Lung microvascular endothelial cell (primary cell): ENCODE measurements around the gene DIAPH2. TPM values are rescaled to one million over a fixed set of nuclear protein-coding genes. Genes with fewer than 3 reads are reported as not detected.
"Not testable (repeated sequence)": the region's sequence is repeated elsewhere in the genome, so short reads cannot be mapped to it uniquely, and the experiment has no call there.

ENCODE experiments used
- DNase-seq, 2 donors: peaks; one replicate each; pipeline versions ENCODE4 v3.0.0 to v3.0.0-alpha.2; 2010; ENCODE audit warnings: low read depth in 2 of 2
- total RNA-seq: library from RNA; depleted of rRNA; stranded (reverse); fragments of >200 nt; gene quantifications from 2 replicates; pipeline ENCODE4 v1.2.1, GENCODE V29; 2014

The DIAPH2 gene
- total RNA-seq, 1 donor from 2014 or later, result 13.5 TPM

DNA sequence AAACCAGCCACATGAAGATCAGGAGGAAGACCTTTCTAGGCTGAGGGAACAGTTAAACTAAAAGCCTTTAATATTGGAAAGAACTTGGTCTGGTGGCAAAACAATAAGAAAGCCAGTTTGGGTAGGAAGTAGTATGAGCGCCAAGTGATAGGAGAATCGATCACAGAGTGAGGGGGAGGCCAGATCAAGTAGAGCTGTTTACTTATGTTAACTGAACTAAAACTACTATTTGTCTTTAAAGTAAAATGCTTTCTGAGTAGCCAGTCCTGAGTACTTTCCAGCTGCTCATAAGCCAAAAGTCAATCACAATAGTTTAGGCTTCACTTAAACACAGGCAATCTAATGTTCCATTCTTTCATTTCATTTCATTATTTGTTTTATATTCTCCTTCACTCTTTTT, 136.3 kb downstream of the DIAPH2 start:
- no peak for DNase-seq

DNA sequence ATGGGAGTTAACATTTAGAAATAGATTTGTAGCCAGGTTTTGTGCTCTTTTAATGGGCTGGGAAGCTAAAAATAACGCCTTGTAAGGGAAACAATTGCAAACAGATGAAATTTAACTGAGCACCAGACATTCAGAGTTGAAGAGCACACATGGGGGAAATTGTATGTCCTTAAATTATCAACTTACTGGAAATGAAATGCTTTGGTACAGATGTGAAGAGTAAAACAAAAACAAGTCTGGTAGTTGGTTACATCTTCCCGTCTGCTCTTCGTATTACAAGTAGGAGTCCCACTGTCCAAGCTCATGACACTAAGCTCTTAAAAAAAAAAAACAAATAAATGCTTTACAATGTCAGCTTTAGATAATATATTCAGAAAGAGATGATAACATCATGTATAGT, 139.5 kb downstream of the DIAPH2 start:
- DNase-seq, result no peak

DNA sequence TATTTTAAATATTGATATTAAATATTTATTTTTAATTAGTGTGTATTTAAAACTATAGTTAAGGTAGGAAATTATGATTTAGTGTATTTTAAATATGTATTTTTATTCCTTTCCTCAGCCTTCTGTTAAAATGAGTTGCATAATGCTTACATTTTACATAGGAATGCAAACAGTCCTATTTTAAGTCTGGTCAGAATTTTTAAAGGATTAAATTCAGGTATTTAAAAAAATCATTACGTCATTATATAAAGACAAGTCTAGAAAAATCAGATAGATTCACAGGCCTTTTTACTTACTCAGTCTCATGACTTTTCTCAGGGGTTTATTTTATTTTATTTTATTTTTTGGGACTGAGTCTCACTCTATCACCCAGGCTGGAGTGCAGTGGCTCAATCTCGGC, 148.7 kb downstream of the DIAPH2 start:
- DNase-seq, result no peak

DNA sequence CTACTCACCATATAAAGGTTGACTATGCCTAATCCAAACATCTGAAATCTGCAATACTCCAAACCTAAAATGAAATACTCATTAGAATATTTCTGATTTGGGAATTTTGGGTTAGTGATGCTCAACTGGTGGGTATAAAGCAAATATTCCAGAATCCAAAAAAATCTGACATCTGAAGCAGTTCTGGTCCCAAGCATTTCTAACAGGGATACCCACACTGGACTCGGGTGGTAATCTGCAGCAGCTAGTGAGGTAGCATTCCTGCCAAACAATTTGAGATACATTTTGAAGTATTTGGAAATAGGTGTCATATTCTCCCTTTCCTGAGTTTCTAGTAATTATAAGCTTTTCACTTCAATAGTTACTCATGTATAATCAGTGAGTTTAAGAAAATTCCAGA, 149.5 kb downstream of the DIAPH2 start:
- no peak for DNase-seq

DNA sequence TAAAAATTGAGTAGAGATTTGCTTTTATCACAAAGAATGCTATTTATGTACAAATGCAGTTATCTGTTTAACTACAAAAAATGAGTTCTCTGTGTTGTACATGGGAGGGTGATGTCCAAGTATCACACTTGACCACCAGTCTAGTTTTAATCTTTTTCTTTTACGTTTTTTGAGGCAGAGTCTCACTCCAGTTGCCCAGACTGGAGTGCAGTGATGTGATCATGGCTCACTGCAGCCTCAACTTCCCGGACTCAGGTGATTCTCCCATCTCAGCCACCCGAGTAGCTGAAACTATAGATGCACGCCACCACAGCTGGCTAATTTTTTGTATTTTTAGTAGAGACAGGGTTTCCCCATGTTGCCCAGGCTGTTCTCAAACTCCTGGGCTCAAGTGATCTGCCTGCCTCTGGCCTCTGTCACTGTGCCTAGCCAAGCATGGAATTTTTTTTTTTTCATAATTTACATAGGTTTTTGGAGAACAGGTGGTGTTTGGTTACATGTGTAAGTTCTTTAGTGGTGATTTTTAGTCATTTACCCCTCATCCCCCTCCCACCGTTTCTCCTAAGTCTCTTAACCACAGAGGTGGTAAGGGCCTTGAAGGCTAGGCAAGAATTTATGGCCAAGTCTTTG, 151.1 kb downstream of the DIAPH2 start:
- DNase-seq, result no peak

DNA sequence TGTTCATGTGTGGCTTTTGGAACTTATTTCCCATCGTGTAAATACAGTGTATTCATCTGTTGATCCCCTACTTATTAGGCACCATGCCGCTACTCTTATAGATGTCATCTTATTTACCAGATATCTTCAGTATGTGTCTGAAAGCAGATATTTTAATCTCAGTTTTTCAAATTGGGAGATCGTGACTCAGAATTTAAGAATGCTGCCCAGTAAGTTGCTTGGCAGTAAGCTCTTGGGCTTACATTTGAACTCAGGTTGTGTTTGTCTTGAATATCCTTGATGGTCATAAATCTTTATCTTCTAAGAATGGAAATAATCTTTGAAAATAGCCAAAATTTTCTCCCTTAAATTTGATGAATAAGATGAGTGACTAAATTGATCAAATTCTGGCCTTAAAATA, 153.2 kb downstream of the DIAPH2 start:
- DNase-seq, result no peak

DNA sequence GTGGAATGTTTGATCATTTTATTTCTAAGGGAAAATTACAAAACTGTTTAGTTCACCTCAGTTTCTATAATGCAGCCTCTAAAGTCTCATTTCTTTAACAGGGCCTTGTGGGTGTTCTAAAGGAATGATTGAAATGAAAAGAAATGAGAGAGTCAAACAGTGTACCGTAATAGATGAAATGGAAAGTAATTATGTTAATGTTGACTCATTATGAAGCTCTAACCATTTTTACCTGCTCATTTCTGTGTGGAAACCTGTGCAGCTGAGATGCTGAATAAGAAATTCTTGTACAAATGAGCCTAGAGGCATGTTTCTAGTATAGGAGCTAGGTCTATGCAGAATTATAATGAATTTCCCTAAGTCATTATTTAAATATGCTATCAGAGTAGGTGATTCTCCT, 153.9 kb downstream of the DIAPH2 start:
- no peak for DNase-seq

DNA sequence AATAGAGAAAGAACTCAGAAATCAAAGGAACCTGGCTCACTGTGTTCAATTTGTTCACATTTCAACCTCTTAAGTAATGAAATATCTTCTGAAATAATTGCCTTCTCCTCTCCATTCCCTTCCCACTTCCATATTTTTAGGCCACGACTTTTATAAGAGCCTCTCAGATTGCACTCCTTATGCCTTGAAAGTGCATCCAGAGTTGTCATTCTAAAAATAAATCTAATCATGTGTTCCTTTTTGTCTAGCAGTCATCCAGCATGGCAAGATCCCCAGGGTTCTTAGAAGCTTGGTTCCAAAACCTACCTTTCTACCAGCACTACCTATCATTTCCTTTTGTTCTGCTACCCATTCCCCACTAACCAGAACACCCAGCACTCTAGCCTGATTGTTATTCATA, 156.7 kb downstream of the DIAPH2 start:
- no peak for DNase-seq

DNA sequence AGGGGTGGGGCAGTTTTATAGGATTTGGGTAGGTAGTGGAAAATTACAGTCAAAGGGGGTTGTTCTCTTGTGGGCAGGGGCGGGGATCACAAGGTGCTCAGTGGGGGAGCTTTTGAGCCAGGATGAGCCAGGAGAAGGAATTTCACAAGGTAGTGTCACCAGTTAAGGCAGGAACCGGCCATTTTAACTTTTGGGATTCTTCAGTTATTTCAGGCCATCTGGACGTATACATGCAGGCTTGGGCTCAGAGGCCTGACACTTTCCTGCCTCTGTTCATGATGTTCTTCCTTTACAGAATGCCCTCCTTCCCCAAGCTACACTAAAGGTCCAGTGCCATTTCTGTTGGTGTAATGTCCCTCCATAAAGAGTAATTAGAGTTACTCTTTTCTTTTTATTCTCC, 157.2 kb downstream of the DIAPH2 start:
- DNase-seq, result not testable (repeated sequence)

DNA sequence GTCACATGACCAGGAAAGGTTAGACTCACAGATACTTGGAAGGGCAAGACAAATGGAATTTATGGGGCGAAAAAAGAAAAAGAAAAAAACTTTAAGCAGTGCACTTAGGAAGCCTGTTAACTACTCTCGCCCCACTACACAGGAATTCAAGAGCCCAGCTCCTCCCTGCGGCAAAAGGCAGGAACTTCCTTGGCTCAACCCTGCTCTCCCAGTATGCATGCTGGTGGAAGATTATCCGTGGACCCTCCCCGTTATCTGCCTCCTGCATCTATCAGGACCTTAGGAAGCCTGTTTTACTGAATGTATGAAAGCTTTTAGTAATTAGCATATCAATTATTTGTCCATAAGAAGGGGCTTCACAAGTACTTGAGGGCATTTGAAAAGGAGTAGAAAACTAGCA, 158.9 kb downstream of the DIAPH2 start:
- DNase-seq, result no peak

DNA sequence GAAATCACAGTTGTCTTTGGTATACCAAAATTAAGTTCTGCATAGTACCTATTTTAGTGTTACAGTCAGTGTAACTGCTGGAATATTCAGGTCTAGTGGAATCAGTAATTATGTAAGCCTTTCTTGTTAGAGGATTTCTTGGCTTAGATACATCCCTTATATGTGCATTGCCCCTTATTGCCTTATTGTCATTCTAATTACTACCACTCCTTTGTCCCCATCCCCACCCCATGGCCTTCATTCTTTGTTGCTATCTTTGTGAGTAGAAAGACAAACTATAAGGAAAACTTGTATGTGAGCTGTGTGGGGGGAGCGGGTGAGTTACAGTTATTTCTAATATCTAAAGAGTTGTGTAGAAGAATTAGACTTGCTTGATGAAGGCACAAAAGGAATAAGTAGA, 162.2 kb downstream of the DIAPH2 start:
- DNase-seq, result no peak

DNA sequence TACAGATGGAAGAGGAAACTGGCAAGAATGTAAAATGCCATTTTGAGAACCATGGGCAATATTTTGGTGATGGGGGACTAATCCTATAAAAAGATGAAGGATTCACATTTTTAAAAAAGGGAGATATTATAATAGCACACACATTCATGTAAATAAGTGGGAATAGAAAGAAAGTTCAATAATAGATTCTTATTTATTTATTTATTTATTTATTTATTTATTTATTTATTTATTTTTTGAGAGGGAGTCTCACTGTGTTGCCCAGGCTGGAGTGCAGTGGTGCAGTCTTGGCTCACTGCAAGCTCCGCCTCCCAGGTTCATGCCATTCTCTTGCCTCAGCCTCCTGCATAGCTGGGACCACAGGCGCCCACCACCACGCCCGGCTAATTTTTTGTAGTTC, 174.8 kb downstream of the DIAPH2 start:
- DNase-seq, result not testable (repeated sequence)

DNA sequence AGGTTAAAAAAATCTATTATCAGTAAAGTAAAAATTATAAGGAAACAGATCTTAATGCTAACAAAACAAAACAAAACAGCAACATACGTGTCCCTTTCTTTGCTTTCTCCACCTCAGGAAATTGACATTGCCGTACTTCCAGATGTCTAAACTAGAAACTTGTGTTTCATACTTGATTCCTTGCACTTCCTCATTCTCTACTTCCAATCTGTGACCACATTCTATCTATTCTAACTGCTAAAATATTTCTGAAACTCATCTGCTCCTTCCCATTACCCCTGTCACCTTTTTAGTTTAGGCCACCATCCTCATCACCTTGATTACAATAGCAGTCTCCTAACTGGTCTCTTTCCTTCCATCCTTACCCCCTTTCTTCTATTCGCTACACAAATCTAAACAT, 176.6 kb downstream of the DIAPH2 start:
- DNase-seq, result no peak

DNA sequence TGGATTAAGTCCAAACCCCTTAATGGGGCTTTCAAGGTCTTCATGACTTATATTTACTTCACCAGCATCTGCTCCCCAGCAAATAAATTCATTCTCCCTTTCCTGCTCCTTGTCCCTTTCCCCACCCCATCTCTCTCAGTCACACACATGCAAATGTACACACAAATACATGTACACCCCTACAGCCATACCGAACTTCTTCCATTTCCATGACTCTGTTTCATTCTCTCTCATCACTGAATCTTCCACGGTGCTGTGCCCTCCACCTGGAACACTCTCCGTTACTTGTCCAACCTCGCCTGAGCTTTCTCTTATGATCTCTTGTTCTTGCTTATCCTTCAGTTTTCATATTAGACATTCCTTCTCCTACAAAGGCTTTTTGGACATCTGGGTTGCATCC, 177.0 kb downstream of the DIAPH2 start:
- DNase-seq, result no peak

DNA sequence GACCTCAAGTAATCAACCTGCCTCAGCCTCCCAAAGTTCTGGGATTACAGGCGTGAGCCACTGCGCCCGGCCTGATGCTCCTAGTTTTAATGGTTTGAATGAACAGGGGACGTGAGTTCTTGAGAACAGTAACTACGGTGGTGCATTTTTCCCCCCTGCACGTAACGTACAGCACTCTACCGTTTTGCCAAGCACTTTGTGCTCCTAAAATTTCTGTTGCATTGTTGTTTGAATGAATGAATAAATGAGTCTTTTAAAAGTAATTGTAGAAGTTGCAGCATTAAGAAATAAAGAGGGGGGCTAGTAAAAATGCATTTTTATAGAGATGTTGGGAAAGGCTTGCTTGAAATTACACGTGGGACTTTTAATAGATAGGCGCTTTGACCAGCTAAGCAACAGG, 199.0 kb downstream of the DIAPH2 start, which contains the start of gene RPA4:
Gene RPA4 (plus strand): TSS at position 301 of the 400 bp plus-strand sequence. CDS start 403 bp downstream, outside the sequence.
- DNase-seq, result no peak

DNA sequence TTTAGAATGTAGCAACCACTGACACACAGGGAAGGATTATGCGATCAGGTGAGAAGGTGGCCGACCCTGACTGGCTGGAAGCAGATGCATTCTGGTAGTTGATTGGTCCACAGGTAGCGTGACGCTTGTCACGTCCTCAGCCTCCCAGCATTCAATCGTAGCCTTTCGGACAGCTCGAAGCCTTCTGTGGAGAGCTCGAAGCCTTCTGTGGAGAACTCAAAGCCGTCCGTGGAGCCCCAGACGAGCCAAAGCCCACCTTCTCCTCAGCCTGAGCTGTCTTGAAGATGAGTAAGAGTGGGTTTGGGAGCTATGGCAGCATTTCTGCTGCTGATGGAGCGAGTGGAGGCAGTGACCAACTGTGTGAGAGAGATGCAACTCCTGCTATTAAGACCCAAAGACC, 199.4 kb downstream of the DIAPH2 start:
- DNase-seq, result no peak

DNA sequence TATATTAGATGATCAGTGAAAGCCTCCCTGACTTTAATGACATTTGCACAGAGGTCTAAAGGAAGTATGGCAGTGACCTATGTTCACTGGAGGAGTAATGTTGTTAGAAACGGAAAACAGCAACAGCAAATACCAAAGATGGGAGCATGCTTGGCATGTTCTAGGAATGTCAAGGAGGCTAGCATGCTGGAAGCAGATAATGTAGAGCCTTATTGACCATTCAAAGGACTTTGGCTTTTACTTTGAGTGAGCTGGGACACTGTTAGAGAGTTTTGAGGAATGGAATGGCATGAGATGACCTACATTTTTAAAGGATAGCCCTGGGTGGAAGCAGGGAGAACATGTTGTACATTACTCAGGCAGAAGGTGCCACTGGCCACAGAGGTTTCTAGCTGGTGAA, 205.1 kb downstream of the DIAPH2 start:
- DNase-seq, result peak in 1 of 2 donors; percentile 14

DNA sequence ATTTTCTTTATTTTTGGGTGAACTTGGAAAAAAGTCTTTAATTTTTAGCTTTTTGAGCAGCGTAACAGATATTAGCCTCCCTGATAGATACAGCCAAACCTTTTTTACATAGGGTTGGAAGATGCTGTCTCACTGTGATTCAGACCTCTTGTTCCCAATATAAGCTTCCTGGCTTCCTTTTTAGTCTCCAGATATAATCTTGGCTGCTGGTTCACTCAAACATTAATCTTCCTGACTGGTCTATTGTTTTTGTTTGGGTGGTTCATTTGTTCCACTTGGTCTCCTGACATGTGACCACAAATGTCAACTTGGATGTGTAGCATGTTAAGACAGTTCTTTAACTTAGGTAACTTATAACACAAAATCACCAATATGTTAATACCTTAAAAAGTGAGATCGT, 222.1 kb downstream of the DIAPH2 start:
- DNase-seq, result peak; percentile 76 to 91

DNA sequence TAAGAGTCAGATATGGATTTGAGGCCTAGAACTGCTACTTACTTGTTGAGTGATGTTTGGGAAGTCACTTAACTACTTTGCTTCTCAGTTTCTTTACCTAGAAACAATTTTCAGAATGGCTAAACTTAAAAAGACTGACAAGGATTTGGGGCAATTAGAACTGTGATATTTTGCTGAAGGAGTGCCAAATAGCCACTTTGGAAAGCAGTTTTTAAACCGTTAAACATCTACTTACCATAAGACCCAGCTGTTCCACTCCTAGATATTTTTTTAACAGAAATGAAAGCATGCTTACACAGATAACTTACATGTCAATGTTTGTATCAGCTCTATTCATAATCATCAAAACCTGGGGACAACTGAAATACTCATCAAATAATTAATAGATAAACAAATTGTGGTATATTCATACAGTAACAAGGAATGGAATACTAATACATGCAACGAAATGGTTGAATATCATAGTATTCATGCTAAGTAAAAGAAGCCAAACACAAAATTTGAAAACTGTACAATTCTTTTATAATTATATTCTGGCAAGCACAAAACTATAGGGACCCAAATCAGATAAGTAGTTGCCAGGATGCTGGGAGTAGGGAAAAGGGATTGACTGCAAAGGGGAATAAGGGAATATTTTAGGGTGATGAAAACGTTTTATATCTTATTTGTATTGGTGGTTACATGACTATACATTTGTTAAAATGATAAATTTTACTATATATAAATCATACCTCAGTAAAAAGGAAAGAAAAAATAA, 223.1 kb downstream of the DIAPH2 start:
- peak; percentile 3 to 33 for DNase-seq

DNA sequence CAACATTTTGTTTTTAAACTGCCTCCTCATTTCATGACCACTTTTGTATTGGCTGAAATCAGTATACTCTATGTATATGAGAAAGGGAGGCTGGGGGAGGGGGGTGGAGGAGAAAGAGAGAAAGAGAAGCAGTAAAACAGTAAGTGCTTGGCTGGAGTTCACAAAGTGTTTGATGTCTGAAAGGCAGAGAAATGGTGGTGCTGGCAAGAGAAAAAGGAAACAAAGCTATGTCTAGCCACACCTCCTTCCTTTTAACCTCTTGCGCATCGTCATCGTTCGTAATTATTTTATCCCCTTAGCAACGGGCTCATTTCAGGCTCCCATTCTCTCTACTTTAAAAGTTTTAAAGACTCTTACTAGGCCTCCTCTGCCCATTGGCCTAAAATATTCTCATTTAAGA, 224.6 kb downstream of the DIAPH2 start:
- DNase-seq, result peak; percentile 32 to 75

DNA sequence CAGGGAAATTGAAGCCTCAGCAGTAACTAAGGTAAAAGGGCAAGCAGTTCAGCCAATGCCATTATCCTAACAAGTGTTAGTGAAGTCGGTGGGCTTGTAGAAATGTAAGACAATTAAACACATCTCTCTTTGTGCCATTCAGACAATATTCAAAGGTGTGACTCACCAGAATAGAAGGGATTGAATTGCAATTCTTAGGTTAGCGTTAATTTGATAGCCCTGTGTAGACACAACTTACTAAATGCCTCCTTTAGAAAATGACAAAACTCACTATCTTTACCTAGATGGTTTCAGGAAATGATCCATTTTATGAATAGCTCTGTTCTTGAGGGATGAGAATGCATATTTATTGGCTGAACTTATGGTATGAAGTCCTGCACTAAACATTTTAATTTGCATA, 234.2 kb downstream of the DIAPH2 start:
- DNase-seq, result no peak

DNA sequence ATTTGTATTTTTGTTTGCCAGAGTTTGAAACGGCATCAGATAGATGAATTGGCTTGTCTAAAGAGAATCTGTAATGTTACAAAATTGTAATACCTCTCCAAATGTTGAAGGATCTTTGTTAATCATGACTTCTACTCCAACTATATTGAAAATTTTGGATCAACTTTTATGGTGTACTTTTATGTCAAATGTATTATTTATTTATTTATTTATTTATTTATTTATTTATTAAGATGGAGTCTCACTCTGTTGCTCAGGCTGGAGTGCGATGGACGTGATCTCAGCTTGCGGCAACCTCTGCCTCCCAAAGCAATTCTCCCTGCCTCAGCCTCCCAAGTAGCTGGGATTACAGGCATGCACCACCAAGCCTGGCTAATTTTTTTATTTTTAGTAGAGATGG, 235.0 kb downstream of the DIAPH2 start:
- no peak for DNase-seq

DNA sequence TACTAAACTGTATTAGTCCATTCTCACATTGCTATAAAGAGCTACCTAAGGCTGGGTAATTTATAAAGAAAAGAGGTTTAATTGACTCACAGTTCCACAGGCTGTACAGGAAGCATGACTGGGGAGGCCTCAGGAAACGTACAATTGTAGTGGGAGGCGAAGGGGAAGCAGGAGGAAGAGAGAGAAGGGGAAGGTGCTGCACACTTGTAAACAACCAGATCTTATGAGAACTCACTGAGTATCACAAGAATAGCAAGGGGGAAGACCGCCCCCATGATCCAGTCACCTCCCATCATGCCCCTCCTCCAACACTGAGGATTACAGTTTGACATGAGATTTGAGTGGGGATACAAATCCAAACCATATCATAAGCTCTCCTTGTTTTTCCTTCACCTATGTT, 239.9 kb downstream of the DIAPH2 start:
- peak; percentile 7 to 84 for DNase-seq
